NK-92 treated with Interleukin-12 subunit alpha and Interleukin-12 subunit beta, amount 100 ng/mL, for 24 hours (cell line): Measurements from ENCODE around the gene MVB12B.

Experiments
- DNase-seq: peaks from one replicate; lab custom pipeline; 2025; lab: John Stamatoyannopoulos, UW

Gene MVB12B

GRCh38 chr9:126431077-126431742, 104.6 kb downstream of the MVB12B start:
- no peak for DNase-seq

GRCh38 chr9:126432659-126433058, 106.0 kb downstream of the MVB12B start:
- no peak for DNase-seq

DNA sequence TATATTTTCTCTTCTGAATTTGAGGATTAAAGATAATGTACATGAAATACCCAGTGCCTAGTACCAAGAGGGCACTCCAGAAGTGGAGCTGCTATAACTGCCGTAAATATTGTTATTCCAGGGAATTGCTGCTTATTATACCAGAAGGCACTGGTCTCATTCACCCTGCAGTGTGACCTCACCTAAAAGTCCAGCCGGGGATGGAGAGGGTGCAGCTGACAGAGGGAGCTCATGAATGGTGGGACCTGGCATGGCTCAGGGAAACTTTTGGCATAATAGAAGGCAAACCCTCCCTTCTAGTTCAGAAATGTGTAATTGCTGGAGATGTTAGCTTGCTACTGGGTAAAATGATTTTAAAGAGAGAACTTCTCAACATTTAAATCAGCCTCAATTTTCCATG, 108.5 kb downstream of the MVB12B start:
- no peak for DNase-seq

- DNase-seq = no peak
Observed at GRCh38 chr9:126435626-126436025, 109.0 kb downstream of the MVB12B start.

- DNase-seq = no peak
Observed at GRCh38 chr9:126436545-126437267, 110.1 kb downstream of the MVB12B start.

DNA sequence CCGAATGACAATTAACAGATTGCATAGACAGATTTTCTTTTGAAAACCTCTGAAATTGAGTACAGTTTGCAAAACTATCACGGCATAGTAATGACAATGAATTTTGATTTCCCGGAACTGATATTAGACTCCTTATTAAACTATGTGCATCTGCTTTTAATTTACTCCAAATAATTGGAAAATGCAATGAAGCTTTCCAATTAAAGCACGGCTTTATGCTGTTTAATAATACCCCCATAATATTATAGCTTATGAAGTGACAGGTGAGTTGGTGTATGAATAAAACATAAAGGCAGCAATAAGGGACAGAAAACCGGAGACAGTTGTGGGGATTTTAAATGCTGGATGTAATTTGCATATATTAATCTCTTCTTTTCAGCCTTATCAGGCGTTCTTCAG, 110.6 kb downstream of the MVB12B start:
- no peak for DNase-seq

DNA sequence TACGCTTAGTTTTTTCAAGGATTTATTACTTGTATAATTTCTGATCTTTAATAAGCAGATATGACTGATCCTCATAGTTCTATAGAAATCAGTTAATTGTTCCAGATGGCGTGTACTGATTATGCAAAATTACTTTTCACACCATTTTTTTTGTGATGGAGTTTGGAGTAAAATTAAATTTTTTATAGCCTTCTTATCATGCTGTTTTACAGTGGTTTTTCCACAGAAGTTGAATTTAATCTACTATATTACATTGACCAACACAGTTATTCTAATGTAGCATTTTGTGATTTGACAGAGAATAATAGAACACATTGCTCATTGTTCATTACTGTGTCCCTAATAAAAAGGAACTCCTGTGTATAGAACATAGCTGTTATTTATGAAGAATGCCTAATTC, 111.1 kb downstream of the MVB12B start:
- DNase-seq = no peak

DNA sequence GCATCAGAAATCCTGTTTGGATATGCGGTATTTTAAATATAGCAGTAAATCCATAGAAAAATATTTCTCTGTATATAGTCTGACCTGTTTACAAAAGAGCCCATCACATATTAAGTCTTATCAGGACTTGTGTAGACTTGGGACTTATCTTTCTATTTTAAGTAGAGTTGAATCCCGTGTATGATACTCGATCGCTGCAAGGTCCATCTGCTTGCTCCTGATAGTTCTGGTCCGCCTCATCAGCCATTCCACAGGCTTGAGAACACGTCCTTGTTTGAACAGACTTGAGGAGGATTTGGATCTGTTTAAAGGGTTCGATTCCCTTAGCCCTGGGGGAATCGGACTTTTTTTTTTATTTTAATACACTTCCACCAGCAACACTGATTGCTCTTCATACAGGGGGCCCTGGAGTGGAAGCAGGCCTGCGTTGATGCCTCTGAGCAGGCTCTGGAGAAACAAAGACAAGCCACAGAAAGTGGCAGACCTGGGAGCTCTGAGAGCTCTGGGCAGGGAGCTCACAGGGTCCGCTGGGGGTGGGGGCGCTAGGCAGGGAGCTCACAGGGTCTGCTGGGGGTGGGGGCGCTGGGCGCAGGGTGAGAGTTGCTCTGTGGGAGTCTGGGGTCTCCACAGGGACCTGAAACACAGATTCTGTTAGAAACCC, 112.2 kb downstream of the MVB12B start:
- no peak for DNase-seq

DNA sequence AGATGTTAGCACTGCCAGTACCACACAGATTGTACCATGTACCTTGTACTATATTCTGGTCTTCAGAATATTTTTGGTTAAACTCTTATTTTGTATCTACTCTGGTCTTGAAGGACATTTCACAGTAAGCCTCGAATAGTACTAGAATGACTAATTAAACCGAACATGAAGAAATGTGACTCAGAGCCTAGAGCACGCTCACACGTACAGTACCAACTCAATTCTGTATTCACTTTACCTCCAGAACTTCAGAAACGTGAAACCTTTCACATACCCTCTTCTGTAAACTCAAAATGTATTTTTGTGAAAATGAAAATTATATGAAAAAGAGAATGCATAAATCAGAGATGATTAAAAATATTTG, 112.8 kb downstream of the MVB12B start:
- DNase-seq = no peak

DNA sequence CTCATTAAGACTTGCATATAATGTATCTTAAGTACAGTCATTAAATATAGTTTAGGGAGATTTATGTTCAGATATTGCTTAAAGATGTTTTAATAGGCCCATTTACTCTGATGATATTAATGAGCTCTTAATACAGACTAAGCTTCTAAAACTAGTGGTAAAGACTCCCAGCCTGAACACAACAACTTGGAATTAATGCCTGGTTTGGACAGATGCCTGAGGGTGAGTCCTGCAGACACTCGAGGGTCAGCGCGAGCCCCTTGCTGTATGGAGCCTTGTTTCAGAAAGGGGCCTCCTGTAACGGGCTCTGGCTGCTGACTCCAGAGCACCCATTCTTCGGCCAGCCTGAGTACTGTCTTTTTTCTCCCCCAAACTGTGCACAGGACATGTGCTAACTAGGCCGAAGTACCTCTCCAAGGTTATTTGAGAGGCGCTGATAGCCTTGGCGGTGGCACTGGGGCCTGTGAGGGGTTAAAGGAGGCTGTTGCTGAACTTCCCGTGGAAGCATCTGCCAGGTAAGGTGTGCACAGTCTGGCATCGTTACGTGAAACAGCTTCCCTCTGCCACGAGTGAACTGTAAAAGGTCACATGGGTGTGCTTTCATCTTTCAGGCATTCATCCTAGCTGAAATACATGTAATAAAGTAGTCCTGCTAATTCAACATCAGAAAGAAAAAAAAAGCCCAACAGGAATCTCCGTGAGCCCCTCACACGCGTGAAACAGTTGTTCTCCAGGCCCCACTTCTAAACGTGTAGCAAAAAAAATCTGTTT, 113.4 kb downstream of the MVB12B start:
- no peak for DNase-seq

DNA sequence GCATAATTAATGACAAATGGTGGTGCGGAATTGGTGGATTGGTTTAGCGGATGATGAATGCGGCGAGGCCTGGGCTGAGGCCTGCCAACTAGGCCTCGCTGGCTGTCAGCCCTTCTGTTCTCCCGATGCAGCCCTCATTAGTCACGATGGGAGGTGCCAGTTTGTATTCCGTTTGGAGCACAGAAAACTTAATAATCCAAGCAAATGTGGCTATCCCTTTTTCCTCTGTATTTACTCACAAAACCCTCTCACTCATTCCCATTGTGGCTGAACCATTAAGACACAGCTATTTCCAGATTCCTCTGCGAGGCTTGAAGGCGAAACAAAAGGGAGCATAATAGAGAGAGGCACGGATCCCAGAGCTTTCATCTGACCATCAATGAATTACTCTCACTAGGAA, 114.3 kb downstream of the MVB12B start:
- DNase-seq = no peak

- no peak for DNase-seq
Observed at GRCh38 chr9:126442636-126443035, 116.0 kb downstream of the MVB12B start.

- no peak for DNase-seq
Observed at GRCh38 chr9:126443144-126443543, 116.5 kb downstream of the MVB12B start.

DNA sequence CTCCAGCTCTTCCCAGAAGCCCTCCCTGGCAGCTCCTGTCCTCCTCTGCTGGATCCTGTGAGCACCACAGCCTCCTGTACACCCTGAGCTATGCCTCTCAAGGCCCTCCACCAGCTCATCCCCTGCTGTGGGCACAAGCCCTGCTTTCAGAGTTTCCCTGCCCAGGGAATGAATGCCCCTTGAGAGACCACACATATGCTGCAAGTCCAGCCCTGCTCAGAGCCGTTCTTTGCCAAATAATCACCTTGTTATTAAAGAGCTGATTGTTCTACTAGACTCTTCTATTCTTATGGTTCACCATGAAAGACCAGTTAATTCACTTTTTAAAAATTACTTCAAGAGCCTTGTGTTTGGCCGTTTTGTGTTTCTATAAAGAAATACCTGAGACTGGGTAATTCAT, 121.5 kb downstream of the MVB12B start:
- DNase-seq = no peak

DNA sequence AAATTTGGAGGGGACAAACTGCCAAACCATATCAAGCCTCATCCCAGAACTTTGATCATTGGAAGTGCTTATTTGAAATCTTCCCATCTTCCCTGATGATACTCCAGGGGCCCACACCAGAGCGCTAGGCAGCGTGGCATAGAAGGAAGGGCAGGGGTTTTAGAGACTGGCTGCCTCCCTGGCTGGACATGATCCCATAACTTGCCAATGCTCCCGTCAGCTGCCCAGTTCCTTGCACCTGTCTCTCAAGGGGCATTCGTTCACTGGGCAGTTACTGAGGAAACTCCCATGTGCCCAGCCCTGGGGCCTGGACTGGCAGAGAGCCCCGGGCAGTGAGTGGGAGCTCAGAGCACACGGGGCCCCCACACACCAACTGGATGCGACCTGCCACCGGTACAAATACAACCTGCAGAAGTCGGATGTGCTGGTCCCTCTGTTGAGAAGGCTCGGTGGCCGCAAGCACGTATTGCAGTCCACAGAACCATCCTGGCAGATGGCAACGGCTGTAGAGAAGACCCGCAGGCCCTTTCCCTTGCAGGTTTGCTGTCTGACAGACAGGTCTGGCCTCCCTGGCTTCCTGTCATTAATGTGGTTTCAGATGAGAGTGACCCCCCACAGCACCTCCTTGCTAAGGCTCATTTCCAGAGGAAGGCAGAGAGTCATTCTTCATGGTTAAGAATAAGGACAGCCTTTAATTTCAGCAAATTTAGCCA, 122.4 kb downstream of the MVB12B start:
- no peak for DNase-seq

DNA sequence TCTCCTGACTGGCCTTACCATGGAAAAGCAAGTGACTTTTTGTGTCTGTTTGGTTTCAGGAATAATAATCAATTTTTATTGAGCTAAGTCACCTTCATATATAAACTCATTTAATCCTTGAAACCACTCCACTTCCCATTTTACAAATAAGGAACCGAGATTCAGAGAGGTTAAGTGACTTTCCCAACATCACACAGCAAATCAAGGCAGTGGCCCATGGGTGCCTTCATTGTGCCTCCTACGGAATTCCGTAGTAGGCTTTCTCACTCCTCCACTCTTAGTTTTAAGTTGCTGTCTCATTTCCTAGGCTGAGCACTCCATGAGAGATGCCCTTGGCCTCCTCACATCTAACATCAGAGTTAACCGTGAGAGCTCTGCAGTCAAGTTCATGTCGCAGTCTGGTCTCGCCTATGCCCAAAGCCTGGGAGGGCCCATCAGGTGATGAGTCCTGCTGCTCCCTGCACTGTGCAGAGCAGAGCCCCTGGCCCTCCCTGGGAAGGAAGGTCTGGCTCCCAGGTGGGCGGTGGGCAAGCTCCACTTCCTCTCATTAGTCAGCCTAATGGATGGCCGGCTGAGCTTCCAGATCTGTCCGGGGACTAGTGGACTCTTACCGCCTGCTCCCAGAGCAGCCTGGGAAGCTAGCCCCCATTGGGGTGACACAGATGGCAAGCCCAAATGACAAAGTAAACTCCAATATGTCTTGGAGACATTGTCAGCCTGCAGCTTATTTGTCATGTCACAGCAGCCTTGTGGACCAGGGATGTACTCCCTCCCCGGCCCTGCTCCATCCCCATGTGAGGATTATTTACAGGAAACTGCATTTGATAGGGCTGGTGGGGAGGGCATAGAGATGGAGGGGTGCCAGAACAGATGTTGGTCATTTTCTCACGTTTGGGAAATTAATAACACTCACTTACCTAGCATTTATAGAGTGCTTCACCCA, 123.4 kb downstream of the MVB12B start:
- no peak for DNase-seq

DNA sequence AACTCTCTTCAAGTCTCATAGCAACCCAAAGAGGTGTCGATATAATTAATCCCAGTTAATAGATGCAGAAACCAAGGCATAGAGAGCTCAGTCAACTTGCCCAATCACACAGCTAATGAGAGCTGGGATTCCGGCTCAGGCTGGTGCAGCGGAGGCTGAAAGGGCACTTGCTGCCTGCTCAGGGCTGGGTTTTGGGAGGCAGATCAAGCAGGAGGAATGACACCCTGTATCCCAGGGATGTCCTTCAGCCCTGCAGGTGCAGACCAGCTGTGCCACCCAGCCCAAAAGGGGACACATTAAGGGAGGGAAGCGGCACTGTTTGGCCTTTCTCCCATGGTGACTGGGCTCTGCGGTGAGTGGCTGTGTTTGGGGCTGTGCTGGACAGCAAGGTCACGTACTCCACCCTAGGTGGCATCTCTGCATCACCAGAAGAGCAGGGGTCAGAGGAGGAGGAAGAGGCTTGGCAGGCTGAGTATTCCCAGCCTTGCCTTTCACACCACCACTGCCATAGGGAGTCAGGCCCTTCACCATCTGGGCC, 124.1 kb downstream of the MVB12B start:
- DNase-seq = no peak

GRCh38 chr9:126451316-126451885, 124.8 kb downstream of the MVB12B start:
- DNase-seq = no peak

GRCh38 chr9:126452106-126452505, 125.5 kb downstream of the MVB12B start:
- no peak for DNase-seq
